Esophagus squamous epithelium (tissue), 4 donors: Measurements from ENCODE around the gene GLP2R.

Experiments
- CTCF ChIP-seq, 6 experiments: fragments of 450-650 bp in 4 of 6; fragments of 200-600 bp in 2 of 6; sonication (generic) in 2 of 6; IDR thresholded peaks; one replicate each; pipeline ENCODE4 v1.5.1; 2016 to 2019; ENCODE audit warnings: antibody characterized with exemption in 6 of 6, mild to moderate bottlenecking in 4 of 6, moderate library complexity in 4 of 6
- POLR2A ChIP-seq, 4 donors: fragments of 450-650 bp; IDR thresholded peaks; one replicate each; pipeline ENCODE4 v1.6.1; 2017; ENCODE audit warnings: antibody characterized with exemption in 4 of 4, mild to moderate bottlenecking in 4 of 4, moderate library complexity in 3 of 4

- no peak for TF ChIP-seq POLR2A (IDR thresholded peaks at IDR 0.05)
- no peak for TF ChIP-seq CTCF (IDR thresholded peaks at IDR 0.05)
Measured at GRCh38 chr17:9776911-9777310, 48.8 kb upstream of the GLP2R start.
